Common myeloid progenitor, CD34-positive (primary cell): ENCODE results near the gene ING5.
A peak's percentile ranks its signal among the peaks of the same experiment; 100 is the strongest.

Source experiments
- CTCF ChIA-PET: fragments of 350-600 bp; sonication (Branson Sonifier 250); formaldehyde crosslinking; loops from one replicate; lab custom pipeline; 2021; ENCODE audit warnings: antibody characterized with exemption; lab: Charles Lee
- POLR2A ChIA-PET: fragments of 350-600 bp; sonication (Branson Sonifier 250); formaldehyde crosslinking; loops from one replicate; lab custom pipeline; 2021; ENCODE audit warnings: antibody characterized with exemption; lab: Charles Lee
- DNase-seq, 3 donors: peaks; one replicate each; pipeline versions ENCODE4 v3.0.0 to v3.0.0-alpha.2; 2013
- H3K27ac ChIP-seq, 2 experiments: 1 replicate in 1 of 2; 2 replicates in 1 of 2; pipeline ENCODE4 v1.7.0; 2013; ENCODE audit warnings: inconsistent platforms in 2 of 2, low read length in 2 of 2, mild to moderate bottlenecking in 2 of 2, low read depth in 1 of 2, moderate library complexity in 1 of 2; ENCODE audit not compliant: severe bottlenecking in 2 of 2, insufficient read depth in 1 of 2, poor library complexity in 1 of 2
- H3K27me3 ChIP-seq, 5 experiments: replicated peaks in 2 of 5; 1 replicate in 3 of 5; 2 replicates in 2 of 5; pipeline versions ENCODE4 v1.6.1 to v1.7.0; 2013; ENCODE audit warnings: low read length in 4 of 5, mild to moderate bottlenecking in 2 of 5, moderate library complexity in 2 of 5, inconsistent platforms in 1 of 5; ENCODE audit not compliant: insufficient read depth in 5 of 5, control insufficient read depth in 4 of 5
- H3K36me3 ChIP-seq, 4 experiments: 1 replicate in 2 of 4; 2 replicates in 2 of 4; pipeline versions ENCODE4 v1.6.1 to v1.7.0; 2013; ENCODE audit warnings: low read length in 3 of 4, control low read depth in 1 of 4, mild to moderate bottlenecking in 1 of 4; ENCODE audit not compliant: control insufficient read depth in 4 of 4, insufficient read depth in 4 of 4
- H3K4me1 ChIP-seq, 4 experiments: 1 replicate in 3 of 4; 2 replicates in 1 of 4; pipeline versions ENCODE4 v1.6.1 to v1.7.1; 2013; ENCODE audit warnings: low read length in 3 of 4, mild to moderate bottlenecking in 3 of 4, control low read depth in 1 of 4, inconsistent platforms in 1 of 4, moderate library complexity in 1 of 4; ENCODE audit not compliant: control insufficient read depth in 4 of 4, insufficient read depth in 4 of 4; ENCODE audit errors: control extremely low read depth in 1 of 4
- H3K4me3 ChIP-seq, 7 experiments: 1 replicate in 4 of 7; 2 replicates in 3 of 7; pipeline versions ENCODE4 v1.5.1 to v1.7.0; 2013; ENCODE audit warnings: mild to moderate bottlenecking in 7 of 7, low read length in 6 of 7, moderate library complexity in 6 of 7, inconsistent platforms in 2 of 7, low read depth in 2 of 7, control low read depth in 1 of 7; ENCODE audit not compliant: insufficient read depth in 4 of 7, control insufficient read depth in 1 of 7; ENCODE audit errors: extremely low read depth in 1 of 7
- H3K9me3 ChIP-seq, 5 experiments: 1 replicate in 4 of 5; 2 replicates in 1 of 5; pipeline versions ENCODE4 v1.6.1 to v1.7.1; 2013; ENCODE audit warnings: low read length in 4 of 5, mild to moderate bottlenecking in 2 of 5, inconsistent platforms in 1 of 5, low read depth in 1 of 5, moderate library complexity in 1 of 5; ENCODE audit not compliant: control insufficient read depth in 4 of 5, insufficient read depth in 2 of 5; ENCODE audit errors: control extremely low read depth in 1 of 5
- WGBS: methylation state at CpG from one replicate; pipeline ENCODE4 v1.1.5; 2013; ENCODE audit not compliant: insufficient coverage; 5-methylcytosine and 5-hydroxymethylcytosine counted together

The ING5 gene

DNA sequence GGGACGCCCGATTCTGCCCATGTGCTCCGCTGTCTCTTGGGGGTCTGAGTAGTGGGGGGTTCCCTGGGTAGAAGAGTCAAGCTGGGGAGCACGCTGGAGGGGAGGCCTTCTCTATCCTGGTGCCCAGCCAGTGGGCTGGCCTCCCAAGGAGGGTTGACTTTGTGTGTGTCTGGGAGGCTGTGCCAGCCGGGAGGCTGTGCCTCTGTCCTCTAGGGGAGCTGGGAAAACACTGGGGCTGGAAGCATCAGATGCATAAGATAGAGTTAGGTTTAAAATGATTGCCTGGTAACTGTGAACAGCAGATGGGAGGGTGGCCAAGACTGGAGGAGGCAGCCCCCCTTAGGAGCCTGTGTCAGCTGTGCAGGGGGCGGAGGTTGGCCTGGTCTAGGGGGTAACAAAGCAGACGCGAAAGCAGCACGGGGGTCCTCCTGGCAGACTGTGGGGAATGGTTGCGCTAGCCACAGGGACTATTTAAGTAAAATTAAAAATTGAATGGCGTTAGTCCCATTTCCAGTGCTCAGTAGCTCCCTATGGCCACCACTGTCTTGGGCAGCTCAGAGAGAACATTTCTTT, 1.3 kb downstream of the ING5 start:
- CTCF ChIA-PET: interaction anchor here (0.9 to 6.4 kb wide), 9 partner anchors 12 to 175 kb away, joined by 3 to 60 read pairs (median 4); partner anchors contain the start of genes D2HGDH and DTYMK
- 60% methylated on average over 9 of the region's 11 CpGs for WGBS
- POLR2A ChIA-PET: interaction anchor here (0.6 to 4.0 kb wide), 4 partner anchors 14 to 167 kb away, joined by 3 to 16 read pairs (median 12); partner anchors contain the start of gene D2HGDH
- no peak for DNase-seq
- peaks cover 0 to 10% (median 3%) of the 10 kb centered on the region in 5 experiments for H3K9me3 ChIP-seq
- peak overlapping the region; percentile 53 to 86 (median 77) for H3K4me3 ChIP-seq
- H3K27ac ChIP-seq: peak overlapping the region in 1 of 2 experiments; percentile 77
- H3K27me3 ChIP-seq: no peaks in the 10 kb centered on the region
- H3K4me1 ChIP-seq: peaks cover 0 to 17% (median 15%) of the 10 kb centered on the region in 4 experiments
- peaks cover 0 to 28% (median 22%) of the 10 kb centered on the region in 4 experiments for H3K36me3 ChIP-seq

DNA sequence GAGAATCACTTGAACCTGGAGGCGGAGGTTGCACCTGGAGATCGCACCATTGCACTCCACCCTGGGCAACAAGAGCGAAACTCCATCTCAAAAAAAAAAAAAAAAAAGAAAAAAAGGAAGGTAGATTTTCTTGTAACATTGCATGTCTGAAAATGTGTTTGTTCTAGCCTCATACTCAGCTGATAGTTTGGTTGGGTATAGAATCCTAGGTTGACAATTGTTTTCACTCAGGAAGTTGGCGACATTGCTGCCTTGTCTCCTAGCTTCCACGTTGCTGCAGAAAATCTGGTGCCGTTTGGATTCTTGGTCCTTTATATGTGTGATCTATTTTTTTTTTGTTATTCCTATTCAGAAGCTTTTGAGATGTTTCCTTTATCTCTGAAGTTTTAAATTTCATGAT, 4.7 kb downstream of the ING5 start:
- H3K4me3 ChIP-seq: no peak overlapping the region
- no peaks in the 10 kb centered on the region for H3K27me3 ChIP-seq
- DNase-seq: peak in 2 of 3 donors; percentile 46 to 59
- 100% methylated on average over 1 of the region's 6 CpGs for WGBS
- peaks cover 3 to 55% (median 45%) of the 10 kb centered on the region in 4 experiments for H3K36me3 ChIP-seq
- ChIA-PET CTCF (interaction anchor here (0.6 to 2.6 kb wide), 4 partner anchors 17 to 171 kb away, joined by 3 to 6 read pairs (median 3); partner anchors contain the start of gene DTYMK), POLR2A (no interaction called here)
- H3K4me1 ChIP-seq: peaks cover 0 to 9% (median 8%) of the 10 kb centered on the region in 4 experiments
- peaks cover 0 to 10% (median 3%) of the 10 kb centered on the region in 5 experiments for H3K9me3 ChIP-seq
- peak overlapping the region in 1 of 2 experiments; percentile 54 for H3K27ac ChIP-seq

- H3K27me3 ChIP-seq: no peaks in the 10 kb centered on the region
- WGBS: 89% methylated on average over 10 of the region's 10 CpGs
- ChIA-PET POLR2A (no interaction called here), CTCF (interaction anchor here (0.9 to 1.4 kb wide), 3 partner anchors 10 to 170 kb away, joined by 3 read pairs; no protein-coding TSS in a partner anchor)
- peaks cover 13 to 78% (median 62%) of the 10 kb centered on the region in 4 experiments for H3K36me3 ChIP-seq
- H3K4me3 ChIP-seq: no peak overlapping the region
- peaks cover 0 to 10% (median 8%) of the 10 kb centered on the region in 5 experiments for H3K9me3 ChIP-seq
- no peak for DNase-seq
- H3K4me1 ChIP-seq: no peaks in the 10 kb centered on the region
- H3K27ac ChIP-seq: no peak overlapping the region
Observed at GRCh38 chr2:241708879-241709278, 7.0 kb downstream of the ING5 start.

GRCh38 chr2:241719093-241719492, 17.3 kb downstream of the ING5 start:
- Histone ChIP-seq H3K4me1 (no peaks in the 10 kb centered on the region), H3K36me3 (peaks cover 6 to 80% (median 56%) of the 10 kb centered on the region in 4 experiments), H3K9me3 (peaks cover 0 to 29% (median 26%) of the 10 kb centered on the region in 5 experiments), H3K27me3 (no peaks in the 10 kb centered on the region), H3K27ac (no peak overlapping the region), H3K4me3 (no peak overlapping the region)
- DNase-seq: no peak
- 96% methylated on average over 7 of the region's 16 CpGs for WGBS
- ChIA-PET CTCF (interaction anchor here (0.7 to 2.5 kb wide), 2 partner anchors 15 to 16 kb away, joined by 3 to 11 read pairs; partner anchors contain the start of gene ING5), POLR2A (no interaction called here)

- CTCF ChIA-PET: interaction anchor here (0.7 to 2.5 kb wide), 2 partner anchors 17 to 149 kb away, joined by 3 to 11 read pairs; partner anchors contain the start of gene ING5
- peaks cover 7 to 82% (median 57%) of the 10 kb centered on the region in 4 experiments for H3K36me3 ChIP-seq
- no peaks in the 10 kb centered on the region for H3K4me1 ChIP-seq
- H3K27me3 ChIP-seq: no peaks in the 10 kb centered on the region
- H3K4me3 ChIP-seq: no peak overlapping the region
- 97% methylated on average over 17 of the region's 19 CpGs for WGBS
- no peak for DNase-seq
- H3K9me3 ChIP-seq: peaks cover 0 to 28% (median 24%) of the 10 kb centered on the region in 5 experiments
- POLR2A ChIA-PET: no interaction called here
- no peak overlapping the region for H3K27ac ChIP-seq
Observed at GRCh38 chr2:241720099-241720498, 18.3 kb downstream of the ING5 start.

DNA sequence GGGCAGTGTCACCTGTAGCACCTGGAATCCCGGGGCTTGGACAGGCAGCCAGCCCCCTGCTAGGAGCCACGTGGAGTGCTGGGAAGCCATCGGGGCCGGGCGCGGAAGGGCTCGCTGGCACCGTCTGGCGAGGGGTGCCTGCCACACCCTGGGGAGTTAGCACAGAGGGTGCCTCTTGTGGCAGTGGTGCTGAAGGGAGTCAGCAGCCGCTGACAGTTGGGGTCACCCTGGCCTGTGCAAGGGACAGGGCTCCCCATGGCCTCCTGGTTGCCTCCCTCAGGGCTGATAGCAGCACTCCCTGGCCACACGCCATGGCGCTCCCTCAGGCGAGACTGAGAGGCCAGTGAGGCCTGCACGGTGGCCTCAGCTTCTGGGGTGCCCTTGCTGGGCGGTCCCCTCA, 18.7 kb downstream of the ING5 start:
- CTCF ChIA-PET: no interaction called here
- H3K4me3 ChIP-seq: no peak overlapping the region
- no peak overlapping the region for H3K27ac ChIP-seq
- POLR2A ChIA-PET: no interaction called here
- H3K4me1 ChIP-seq: no peaks in the 10 kb centered on the region
- H3K27me3 ChIP-seq: no peaks in the 10 kb centered on the region
- peaks cover 0 to 28% (median 24%) of the 10 kb centered on the region in 5 experiments for H3K9me3 ChIP-seq
- no peak for DNase-seq
- WGBS: 93% methylated on average over 10 of the region's 15 CpGs
- peaks cover 7 to 86% (median 59%) of the 10 kb centered on the region in 4 experiments for H3K36me3 ChIP-seq

GRCh38 chr2:241721852-241722251, 20.0 kb downstream of the ING5 start:
- Histone ChIP-seq H3K36me3 (peaks cover 7 to 76% (median 55%) of the 10 kb centered on the region in 4 experiments), H3K9me3 (peaks cover 0 to 28% (median 24%) of the 10 kb centered on the region in 5 experiments), H3K27ac (no peak overlapping the region), H3K4me3 (no peak overlapping the region), H3K27me3 (no peaks in the 10 kb centered on the region), H3K4me1 (no peaks in the 10 kb centered on the region)
- CTCF ChIA-PET: interaction anchor here (1.0 kb wide), 1 partner anchor 17 kb away, joined by 3 read pairs; no protein-coding TSS in a partner anchor
- POLR2A ChIA-PET: no interaction called here
- DNase-seq: no peak
- 96% methylated on average over 11 of the region's 12 CpGs for WGBS
